ENCODE results near the gene LILRB5. TPM values are rescaled to one million over a fixed set of nuclear protein-coding genes. Genes with fewer than 3 reads are reported as not detected.

The LILRB5 gene
- total and polyA plus RNA-seq, 9 of the 15 experiments (the other 6 are each of a cell fraction or from before 2014, with no cell fraction given), result not detected

- TF ChIP-seq ZNF764 (CRISPR knock-in tag; IDR thresholded peaks at IDR 0.05; ENCODE audit: low read depth) (no peak), NR2C2 (CRISPR knock-in tag; IDR thresholded peaks at IDR 0.05) (no peak), NR2C2 (tag; IDR thresholded peaks at IDR 0.05) (no peak), PML (IDR thresholded peaks at IDR 0.05; ENCODE audit: low read length) (no peak), NUFIP1 (IDR thresholded peaks at IDR 0.05; ENCODE audit: partially characterized antibody) (no peak), CBX5 (IDR thresholded peaks at IDR 0.05; ENCODE audit: borderline replicate concordance, low read depth) (no peak), USF1 (CRISPR knock-in tag; IDR thresholded peaks at IDR 0.05) (peak; percentile 58), TAF9B (IDR thresholded peaks at IDR 0.05; ENCODE audit: partially characterized antibody) (no peak), NRF1 (conservative IDR thresholded peaks at IDR 0.05 in 1 of 2, IDR thresholded peaks at IDR 0.05 in 1 of 2) (0 out of 4 replicates have a peak, but pooled peaks of 1 of the 2 experiments have one; percentile 19), CREB1 (IDR thresholded peaks at IDR 0.05) (peak; percentile 45; the same call in 1 of the 2 replicates), CREB1 (CRISPR knock-in tag; IDR thresholded peaks at IDR 0.05) (peak; percentile 69; the same call in 1 of the 2 replicates), ARID1B (IDR thresholded peaks at IDR 0.05) (peak; percentile 59), ZNF518B (CRISPR knock-in tag; IDR thresholded peaks at IDR 0.05) (no peak), HES1 (IDR thresholded peaks at IDR 0.05; ENCODE audit: low read depth) (no peak), SOX6 (IDR thresholded peaks at IDR 0.05) (peak; percentile 23; the same call in 1 of the 2 replicates), ZNF253 (CRISPR knock-in tag; conservative IDR thresholded peaks at IDR 0.05) (no peak), PHF8 (IDR thresholded peaks at IDR 0.05; ENCODE audit: borderline replicate concordance, low read length) (no peak), ZNF282 (CRISPR knock-in tag; IDR thresholded peaks at IDR 0.05) (no peak), ZBTB49 (CRISPR knock-in tag; IDR thresholded peaks at IDR 0.05; ENCODE audit: borderline replicate concordance) (no peak)
Measured at GRCh38 chr19:54231077-54231931, 25.8 kb downstream of the LILRB5 start (continued).
